GOT3 (cell line): ENCODE results near the gene ATP6V1B1.
"Not testable (repeated sequence)": the region's sequence is repeated elsewhere in the genome, so short reads cannot be mapped to it uniquely, and the experiment has no call there.

Experiments used
- DNase-seq: peaks from one replicate; lab custom pipeline; 2025; ENCODE audit warnings: mixed read lengths; lab: John Stamatoyannopoulos, UW

Gene ATP6V1B1

DNA sequence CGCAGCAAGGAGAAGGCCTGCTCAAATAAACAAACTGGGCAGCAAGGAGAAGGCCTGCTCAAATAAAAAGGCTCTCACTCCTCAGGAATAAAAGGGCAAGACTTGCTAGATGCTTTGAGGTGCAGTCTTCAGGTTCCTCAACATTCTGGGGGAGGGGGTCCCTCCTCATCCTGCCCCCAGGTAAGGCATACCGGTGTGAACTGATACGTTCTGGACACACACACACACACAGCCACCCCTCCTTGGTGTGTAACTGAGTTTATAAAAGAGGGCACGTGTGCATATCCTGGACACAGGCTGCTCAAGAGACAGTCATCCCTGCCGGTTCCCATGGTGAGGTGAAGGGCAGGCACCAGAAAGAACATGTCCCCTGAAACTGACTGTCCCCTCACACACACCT, 54.5 kb downstream of the ATP6V1B1 start:
- no peak for DNase-seq

DNA sequence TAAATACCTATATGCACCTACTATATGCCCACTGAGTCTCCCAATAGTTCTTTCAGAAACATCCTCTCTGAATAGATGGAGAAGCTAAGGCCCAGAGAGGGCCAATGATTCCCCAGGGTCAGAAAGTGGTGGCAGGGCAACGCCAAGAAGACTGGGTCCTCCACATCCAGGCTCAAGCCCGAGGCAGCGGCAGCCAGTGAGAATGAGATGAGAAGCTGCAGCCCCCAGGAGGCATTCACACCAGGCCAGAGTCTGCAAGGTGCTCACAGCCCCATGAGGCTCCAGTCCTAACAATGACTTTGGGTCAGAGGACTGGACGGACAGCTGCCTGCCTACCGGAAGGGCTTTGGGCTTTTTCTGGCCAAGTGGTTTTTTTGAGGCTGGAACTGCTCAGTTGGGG, 55.4 kb downstream of the ATP6V1B1 start:
- no peak for DNase-seq

DNA sequence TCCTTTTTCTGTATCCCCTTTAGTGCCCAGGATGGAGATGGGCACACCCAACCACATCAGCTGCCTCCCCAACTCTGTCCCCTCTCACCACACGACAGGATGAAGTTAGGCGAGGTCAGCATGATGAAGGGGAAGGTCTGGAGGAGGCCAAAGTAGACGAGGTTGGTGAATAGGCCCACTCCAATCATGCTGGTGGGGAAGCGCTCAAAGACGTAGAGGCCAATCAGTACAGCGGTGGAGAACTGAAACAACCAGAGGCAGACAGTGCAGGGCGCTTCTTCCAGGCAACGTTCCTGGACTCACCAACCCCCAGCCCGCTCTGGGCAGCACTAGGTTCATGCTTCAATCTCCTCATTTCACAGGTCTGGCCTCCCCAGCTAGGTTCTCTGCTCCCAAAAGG, 56.0 kb downstream of the ATP6V1B1 start:
- no peak for DNase-seq

DNA sequence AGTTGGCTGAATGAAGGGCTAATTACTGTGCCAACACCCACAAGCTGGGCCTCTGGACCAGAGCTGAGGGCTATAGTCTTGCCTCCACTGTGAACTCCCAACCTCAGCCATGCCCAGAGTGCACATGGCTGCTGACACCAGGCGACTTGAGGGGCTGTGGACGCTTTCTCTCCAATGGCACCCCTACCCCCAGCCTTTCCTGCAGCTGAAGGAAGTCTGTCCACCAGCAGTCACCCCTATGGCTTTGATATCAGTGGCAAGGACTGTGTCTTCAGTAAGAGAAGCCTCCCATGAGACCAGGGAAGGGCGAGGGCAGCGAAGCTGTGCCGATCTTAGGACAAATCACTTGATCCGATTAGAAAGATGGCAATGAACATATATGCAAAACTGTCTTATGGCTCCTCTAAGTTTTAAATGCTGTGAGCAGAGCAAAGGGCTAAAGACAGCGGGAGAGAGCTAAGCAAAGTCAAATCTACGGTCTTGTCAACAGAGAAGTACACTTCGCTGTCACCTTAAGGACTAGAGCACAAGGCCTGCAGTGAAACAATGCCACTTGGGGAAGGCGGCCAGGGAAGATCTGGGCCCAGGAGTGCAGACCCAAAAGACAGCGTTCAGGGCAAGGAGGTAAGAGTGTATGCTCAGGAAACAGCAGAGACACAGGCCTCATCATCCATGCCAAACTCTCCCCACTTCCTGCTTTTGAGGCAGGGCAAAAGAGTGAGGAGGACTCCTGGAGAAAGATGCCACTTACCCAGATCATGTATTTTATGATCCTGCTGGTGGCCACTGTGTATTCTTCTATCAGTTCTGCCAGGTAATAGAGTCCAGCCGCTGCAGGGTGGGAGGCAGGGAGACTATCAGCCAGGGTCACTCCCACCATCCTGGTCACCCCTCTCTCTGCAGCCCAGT, 57.5 kb downstream of the ATP6V1B1 start:
- DNase-seq, result no peak

DNA sequence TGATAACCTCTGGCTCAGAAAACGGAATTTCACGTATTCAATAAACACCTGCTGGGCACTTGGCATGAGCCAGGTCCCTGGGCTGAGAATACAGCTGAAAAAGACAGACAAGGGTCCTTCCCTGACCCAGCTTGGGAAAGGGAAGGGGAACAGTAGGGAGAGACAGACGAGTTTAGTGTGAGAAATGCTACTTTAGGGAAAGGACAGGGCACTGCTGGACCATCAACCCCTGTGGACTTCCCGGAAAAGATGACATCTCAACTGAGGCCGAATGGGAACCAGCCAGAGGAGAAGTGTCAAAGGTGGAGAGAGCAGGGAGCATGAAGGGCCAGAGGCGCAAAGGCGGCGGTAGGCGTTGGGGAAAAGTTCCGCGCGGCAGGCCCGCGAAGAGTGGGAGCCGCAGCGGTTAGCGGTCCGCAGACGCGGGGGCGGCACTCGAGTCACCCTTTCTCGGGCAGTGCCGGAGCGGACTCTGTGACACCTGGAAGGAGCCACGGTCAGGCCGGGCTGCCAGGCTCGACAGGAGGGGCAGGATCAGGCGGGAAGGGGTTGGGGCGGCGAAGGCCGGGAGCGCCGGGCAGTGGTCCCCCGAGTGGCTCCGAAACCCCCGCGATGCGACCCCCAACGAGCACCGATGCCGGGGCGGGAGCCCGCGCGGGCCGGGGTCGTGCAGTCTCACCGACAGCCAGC, 58.5 kb downstream of the ATP6V1B1 start:
- no peak for DNase-seq

DNA sequence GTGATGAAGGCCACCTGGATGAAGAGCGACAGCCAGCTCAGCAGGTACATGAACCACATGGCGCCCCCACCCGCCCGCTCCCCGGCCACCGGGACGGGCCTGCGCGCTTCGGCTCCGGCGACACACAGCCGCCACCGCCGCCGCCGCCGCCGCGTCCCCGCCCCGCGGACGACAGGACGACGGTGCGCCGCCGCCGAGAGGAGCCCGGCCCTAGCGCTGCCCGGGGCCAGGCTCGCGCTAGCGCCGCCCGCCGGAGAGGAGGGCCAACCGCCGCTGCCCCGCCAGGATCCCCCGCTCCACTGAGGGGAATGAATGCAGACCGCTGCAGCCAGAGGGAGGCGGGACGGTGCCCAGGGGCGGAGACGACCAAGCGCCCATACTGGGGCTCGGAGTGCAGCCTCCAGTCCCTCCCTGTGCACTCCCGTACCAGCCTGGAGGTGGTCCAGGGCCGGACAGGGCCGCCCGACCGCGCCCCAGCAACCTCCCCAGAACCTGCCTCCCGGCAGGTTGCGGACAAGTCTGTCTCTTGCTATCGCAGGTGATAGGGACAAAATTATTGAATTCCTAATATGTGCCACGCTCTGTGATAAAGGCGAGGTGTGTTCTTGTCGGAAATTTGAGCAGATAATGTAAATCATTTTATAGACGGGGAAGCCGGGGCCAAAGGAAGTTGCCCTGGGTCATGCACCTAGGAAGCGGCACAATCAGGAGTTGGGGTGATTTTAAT, 59.2 kb downstream of the ATP6V1B1 start, which contains the start of gene TEX261:
TEX261 (minus strand) TSS at position 175 of the 727 bp plus-strand sequence; CDS start at position 59, 116 bp downstream.
- DNase-seq, result peak; percentile 70

DNA sequence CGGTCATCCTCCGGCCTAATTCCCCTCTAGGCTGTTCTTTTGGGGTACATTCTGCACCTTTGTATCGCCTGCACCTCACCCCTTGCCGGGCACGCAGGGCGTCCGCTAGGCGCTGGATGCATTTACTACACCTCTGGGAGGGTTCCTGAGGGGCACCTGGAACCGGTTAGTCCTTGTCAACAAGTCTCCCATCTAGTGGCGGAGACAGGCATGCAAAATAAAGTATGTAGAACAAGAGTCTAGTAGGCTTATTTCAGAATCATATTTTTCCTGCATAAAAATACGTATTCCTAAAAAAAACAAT, 59.7 kb downstream of the ATP6V1B1 start:
- no peak for DNase-seq

DNA sequence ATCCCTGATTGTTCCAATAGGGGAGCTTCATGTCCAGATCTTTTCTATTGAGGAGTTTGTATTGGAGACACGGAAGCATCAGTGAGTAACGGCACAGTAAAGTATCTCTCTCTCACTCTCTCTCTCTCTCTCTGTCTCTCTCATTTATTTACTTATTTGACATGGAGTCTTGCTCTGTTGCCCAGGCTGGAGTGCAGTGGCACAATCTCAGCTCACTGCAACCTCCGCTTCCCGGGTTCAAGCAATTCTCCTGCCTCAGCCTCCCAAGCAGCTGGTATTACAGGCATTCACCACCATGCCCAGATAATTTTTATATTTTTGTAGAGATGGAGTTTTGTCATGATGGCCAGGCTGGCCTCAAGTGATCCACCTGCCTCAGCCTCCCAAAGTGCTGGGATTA, 63.2 kb downstream of the ATP6V1B1 start:
- DNase-seq, result not testable (repeated sequence)

DNA sequence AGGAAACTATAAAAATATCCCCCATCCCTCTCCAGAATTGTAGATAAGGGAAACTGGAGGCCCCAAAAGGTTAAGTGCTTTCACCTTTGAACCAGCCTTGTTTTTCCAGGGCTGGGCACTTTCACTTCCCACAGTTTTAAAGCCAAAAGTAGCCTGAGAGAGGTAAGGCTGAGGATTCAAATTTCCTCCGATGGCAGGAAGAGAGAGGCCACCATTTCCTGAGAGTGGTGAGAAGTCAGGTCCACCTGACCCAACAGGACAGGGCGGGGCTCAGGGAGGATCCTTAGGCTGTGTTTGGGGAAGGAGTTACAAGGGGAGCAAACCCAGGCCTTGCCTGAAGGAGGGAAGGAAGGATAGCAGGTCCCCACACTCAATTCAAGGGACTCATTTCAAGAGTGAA, 63.7 kb downstream of the ATP6V1B1 start:
- no peak for DNase-seq

DNA sequence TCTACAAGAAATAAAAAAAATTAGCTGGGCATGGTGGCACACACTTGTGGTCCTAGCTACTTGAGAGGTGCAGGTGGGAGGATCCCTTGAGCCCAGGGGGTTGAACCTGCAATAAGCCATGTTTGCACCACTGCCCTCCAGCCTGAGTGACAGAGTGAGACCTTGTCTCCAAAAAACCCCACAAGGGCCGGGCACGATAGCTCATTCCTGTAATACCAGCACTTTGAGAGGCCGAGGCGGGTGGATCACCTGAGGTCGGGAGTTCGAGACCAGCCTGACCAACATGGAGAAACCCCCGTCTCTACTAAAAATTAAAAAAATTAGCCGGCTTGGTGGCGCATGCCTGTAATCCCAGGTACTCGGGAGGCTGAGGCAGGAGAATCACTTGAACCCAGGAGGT, 64.2 kb downstream of the ATP6V1B1 start:
- not testable (repeated sequence) for DNase-seq

DNA sequence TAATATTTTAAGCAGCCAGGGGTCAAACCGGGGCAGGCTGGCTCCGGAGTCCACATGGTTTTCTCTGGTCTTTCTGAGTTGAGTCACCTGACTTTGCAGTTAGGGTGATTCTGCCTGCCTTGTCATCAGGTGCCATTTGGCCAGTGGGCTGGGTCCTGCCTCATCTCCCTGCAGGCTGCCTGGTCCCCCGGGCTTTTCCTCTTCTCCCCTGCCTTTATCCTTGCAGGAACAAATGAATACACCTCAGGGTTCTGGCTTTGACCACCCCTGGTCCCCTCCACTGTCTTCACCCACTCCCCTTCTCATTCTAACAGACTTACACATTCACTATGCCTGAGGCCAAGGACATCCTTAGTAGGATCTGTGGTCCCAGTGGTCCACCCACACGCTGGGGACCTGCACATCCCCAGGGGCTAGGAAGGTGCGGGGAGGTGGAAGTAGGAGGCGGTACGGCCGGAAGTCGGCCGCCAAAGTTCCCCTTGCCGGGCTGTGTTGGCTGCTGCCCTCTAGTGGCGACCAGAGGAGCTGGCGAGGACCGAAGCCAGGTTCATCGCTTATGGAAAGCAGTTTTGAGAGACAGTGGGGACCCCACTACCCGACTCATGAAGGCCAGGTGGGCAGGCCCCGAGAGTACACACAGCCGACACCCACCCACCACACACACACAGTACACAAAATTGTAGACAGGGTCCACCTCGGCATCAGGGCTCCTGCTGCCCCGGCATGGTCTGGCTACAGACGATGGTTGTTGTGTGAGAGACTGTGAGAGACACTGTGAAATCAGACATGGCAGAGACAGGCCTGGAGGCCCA, 65.3 kb downstream of the ATP6V1B1 start:
- DNase-seq, result no peak

DNA sequence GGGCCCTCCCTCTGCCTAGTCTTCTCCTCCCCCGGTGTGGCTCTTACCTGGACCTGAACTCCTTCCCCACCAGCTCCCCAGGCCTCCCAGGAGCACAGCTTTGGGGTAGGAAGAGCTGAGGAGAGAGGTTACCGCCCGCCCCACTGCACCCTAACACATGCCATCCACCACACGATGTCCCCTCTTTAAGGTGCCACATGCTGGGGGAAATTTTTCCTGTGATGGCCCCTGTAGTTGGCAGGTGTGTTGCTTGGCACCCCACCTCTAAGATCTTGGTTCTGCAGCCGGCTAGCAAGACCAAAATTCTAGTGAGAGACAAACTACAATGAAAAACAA, 65.9 kb downstream of the ATP6V1B1 start:
- DNase-seq, result no peak

DNA sequence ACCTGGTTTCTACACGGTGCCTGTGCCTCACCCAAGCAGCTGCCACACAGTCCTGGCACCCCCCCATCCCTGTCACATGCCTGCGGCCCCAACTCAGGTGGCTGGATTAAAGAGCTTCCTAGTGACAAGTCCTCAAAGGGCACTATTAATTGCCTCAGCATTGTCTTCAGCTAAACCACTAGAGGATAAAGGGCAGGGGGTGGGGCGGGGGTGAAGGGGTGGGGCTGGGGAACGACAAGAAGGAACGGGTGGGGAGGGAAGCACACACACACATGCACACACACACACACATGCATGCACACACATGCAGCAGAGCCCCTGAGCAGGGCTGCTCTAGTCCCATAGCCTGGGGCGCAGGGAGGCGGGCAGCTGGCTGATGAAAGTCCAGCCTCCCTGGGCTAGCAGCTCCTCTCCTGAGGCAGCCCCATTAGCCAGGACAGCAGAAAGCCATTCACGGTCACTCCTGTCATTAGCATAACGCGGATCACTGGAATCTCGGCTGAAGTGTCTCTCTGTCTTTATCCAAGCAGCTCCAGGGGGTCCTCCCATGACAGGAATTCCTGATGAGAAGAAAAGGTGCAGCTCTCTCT, 66.4 kb downstream of the ATP6V1B1 start:
- no peak for DNase-seq

DNA sequence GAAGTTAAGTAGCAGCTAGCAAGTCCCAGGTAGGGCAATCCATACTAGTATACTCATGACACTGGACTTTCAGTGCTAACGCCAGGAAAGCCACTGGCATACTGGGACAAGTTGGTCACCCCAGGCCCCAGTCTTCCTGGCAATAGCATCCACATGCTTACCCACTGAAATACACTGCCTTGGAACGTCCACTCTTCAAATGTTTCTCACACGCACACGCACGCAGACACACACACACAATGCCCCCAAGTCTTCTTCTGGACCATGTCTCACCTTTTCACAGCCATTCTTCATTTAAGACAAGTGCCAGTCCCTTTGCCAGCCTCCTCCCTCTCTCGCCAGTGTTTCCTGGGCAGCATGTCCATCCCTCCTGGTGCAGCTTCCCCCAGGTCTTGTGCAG, 67.7 kb downstream of the ATP6V1B1 start:
- DNase-seq, result no peak

DNA sequence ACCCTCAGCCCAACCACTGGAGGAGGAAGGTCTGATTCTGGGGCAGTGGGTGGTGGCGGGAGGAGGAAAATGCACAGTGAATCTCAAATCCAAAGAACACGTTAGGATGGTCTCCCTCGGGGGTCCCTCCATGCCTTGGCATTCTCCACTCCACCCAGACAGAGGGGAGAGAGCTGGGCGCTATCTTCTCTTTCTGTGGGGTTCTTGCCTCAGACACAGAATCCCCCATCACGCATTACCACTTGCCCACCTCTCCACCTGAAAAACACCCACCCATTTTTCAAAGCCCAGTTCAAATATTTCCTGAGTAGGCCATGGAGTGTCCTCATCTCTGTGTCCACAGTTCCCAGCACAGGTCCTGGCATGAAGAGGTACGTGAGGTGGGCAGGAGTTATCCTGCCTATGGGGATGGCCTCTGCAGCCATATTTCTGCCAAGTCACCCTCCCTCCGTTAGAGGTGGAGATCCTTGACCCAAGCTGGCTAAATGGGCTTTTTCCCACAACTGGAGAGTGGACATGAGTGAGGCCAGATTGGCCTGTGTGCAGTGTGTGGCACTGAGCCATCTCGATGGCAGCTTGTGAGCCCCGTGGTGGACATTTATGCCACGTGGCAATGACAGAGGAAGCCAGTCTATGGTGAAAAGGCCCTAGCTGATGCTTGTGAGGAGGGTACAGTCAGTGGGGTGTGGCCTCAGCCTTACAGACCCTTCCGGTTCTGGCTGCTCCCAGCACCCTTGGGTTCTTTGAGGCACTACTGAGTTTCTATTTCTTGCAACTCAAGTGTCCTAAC, 68.5 kb downstream of the ATP6V1B1 start:
- no peak for DNase-seq

DNA sequence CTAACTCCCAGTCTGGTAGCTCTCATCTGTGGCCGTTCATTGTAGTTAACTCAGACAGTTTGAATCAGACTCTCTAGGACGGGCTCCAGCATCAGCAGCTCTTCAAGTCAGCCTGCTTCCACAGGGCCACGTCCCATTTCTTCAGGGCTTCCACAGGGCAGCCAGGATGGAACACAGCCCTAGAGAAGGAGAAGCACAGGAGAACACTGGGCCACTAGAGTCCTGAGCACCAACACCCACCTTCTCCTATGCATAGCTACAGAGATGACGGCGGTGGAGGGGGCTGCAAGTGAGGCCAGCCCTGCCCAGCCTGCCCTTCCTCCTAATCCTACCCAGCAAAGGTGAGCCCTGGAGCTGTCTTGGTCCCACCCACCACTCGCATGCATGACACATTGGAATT, 69.2 kb downstream of the ATP6V1B1 start:
- DNase-seq, result no peak

DNA sequence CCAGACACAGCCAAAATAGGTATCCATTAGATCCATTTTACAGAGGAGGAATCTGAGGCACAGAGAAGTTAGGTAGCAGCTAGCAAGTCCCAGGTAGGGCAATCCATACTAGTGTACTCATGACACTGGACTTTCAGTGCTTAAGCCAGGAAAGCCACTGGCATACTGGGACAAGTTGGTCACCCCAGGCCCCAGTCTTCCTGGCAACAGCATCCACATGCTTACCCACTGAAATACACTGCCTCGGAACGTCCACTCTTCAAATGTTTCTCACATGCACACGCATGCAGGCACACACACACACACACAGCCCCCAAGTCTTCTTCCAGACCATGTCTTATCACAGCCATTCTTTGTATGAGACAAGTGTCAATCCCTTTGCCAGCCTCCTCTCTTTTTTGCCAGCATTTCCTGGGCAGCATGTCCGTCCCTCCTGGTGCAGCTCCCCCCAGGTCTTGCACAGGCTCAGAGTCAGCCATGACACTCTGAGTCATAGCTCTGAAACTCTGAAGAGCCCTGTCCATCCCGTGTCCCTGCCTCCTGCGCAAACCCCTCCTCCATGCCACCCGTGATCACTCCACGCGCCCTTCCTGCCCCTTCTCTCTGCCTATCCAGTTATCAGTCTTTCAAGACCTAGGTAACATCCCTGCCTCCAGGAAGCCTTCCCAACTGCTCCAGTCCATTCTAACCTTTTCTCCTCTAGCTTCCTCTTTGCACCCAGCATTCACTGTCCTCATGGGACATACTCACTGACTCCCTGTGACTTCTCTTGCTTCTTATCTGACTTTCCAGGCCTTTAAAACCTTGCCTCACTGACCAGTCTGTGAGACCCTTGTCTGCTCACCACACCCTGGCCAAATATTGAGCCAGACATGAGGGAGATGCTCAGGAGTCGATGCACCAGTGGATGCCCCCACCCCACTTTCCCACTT, 69.8 kb downstream of the ATP6V1B1 start:
- no peak for DNase-seq

DNA sequence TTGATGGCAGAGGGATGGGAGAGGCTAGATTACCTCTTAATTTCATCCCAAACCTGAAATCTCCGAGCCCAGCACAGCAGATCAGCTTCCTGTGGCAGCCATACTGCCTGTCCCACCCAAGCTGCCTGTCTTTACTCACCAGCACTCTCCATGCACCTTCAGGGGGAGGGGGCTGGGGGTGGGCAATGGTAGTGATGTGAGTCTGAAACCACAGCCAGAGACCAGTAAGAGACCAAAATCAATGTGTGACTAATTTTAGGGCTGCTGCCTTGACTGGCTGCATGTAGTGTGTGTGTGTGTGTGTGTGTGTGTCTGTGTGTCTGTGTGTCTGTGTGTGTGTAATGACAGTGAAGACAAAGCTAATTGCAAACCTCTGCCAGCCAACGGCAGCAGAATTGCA, 70.6 kb downstream of the ATP6V1B1 start:
- DNase-seq, result no peak

DNA sequence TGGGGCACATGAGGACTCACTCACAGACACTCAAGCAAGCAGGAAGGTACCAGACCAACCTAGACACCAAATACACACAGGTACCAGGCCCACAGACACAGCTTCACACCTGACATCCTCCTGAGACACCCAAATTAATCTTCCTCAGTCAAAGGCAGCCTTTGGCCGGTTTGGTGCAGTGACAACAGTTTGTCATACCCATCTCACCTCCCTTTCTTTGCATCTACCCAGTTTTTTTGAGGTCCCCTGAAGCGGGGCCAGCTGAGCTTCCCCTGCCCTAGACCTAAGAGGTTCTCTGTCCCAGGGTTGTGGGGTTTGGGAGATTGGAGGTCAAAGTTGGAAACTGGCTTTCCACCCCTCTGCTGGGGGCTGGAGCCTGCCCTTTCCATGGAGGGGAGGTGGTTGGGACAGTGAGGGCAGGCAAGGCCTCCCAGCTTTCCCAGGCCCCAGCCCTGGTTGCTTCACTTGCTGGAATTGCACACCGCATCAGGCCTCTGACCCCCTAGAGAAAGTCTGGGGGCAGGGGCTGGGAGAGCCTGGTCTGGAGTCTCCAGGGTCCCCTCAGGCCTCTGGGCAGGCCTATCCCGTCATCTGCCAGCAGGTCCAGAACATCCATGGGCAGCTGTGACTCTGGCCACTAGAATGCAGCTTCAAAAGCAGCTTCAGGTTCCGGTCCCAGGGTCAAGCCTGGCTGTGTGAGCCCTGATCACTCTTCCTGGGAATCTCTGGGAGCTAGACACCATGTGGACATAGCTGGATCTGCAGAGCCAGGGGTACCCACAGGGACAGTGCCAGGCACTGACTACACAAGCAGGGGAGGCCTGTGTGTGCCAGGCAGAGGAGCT, 71.5 kb downstream of the ATP6V1B1 start:
- DNase-seq, result no peak
